Testis (tissue), 2 donors: ENCODE measurements around the gene CYBA.

Source experiments
- CTCF ChIP-seq, 3 experiments: fragments of 450-650 bp in 2 of 3; fragments of 200-600 bp in 1 of 3; sonication (generic) in 1 of 3; IDR thresholded peaks; one replicate each; pipeline ENCODE4 v1.5.1; 2016 to 2019; ENCODE audit warnings: antibody characterized with exemption in 3 of 3, mild to moderate bottlenecking in 2 of 3, moderate library complexity in 1 of 3
- POLR2A ChIP-seq: fragments of 450-650 bp; IDR thresholded peaks from one replicate; pipeline ENCODE4 v1.6.1; 2017; ENCODE audit warnings: antibody characterized with exemption, mild to moderate bottlenecking, moderate library complexity

DNA sequence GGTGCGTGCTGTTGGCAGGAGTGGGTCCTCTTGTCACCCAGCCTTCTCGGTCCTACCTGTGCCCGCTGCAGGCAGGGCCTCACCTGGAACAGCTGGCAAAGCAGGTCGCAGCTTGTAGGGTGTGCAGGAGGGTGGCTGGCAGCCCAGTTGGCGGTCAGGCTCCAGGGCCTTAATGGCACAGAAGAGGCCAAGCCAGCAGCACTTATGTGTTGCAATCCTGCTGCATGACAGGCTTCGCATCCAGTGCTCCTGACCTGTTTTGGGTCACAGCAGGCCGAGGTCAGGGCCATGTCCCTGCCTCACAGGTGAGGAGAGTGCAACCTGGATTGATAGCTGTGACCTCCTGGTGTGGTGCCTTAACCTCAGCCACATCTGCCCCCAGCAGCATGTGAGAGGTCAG is 48.8 kb downstream of the CYBA start:
- no peak for TF ChIP-seq CTCF (IDR thresholded peaks at IDR 0.05)
- no peak for TF ChIP-seq POLR2A
